SK-N-SH treated with all-trans-retinoic acid at 6 μM for 48 hours (cell line): ENCODE measurements around the gene WDR44.

ENCODE experiments used
- ATAC-seq: fragments of 200-7000 bp; cut with Tn5 transposase; 3 replicates; pipeline ENCODE4 v1.9.1; 2020; ENCODE audit warnings: mild to moderate bottlenecking, moderate library complexity
- ARNTL ChIP-seq: fragments of 450-650 bp; formaldehyde crosslinking; IDR thresholded peaks from 2 replicates; pipeline ENCODE4 v1.5.0; 2020; ENCODE audit warnings: low read depth, mild to moderate bottlenecking, moderate library complexity, borderline replicate concordance
- CREB5 ChIP-seq: fragments of 250-450 bp; sonication (Bioruptor Pico); IDR thresholded peaks from 2 replicates; pipeline ENCODE4 v1.5.1; 2020; ENCODE audit warnings: low read depth, mild to moderate bottlenecking, moderate library complexity
- CSDC2 ChIP-seq: fragments of 250-450 bp; sonication (Bioruptor Pico); IDR thresholded peaks from 2 replicates; pipeline ENCODE4 v1.5.0; 2020; ENCODE audit warnings: mild to moderate bottlenecking, moderate library complexity
- GLIS3 ChIP-seq: fragments of 250-450 bp; sonication (Bioruptor Pico); IDR thresholded peaks from 2 replicates; pipeline ENCODE4 v1.5.0; 2020; ENCODE audit warnings: mild to moderate bottlenecking, moderate library complexity
- OSR1 ChIP-seq: fragments of 250-450 bp; sonication (Bioruptor Pico); IDR thresholded peaks from 2 replicates; pipeline ENCODE4 v1.8.0; 2022; ENCODE audit warnings: moderate library complexity, mild to moderate bottlenecking, inconsistent platforms
- POU6F1 ChIP-seq: fragments of 250-450 bp; sonication (Bioruptor Pico); IDR thresholded peaks from 2 replicates; pipeline ENCODE4 v1.8.0; 2021; ENCODE audit warnings: low read depth, mild to moderate bottlenecking, moderate library complexity, borderline replicate concordance
- PPARA ChIP-seq: fragments of 250-450 bp; sonication (Bioruptor Pico); IDR thresholded peaks from 2 replicates; pipeline ENCODE4 v1.5.0; 2020; ENCODE audit warnings: mild to moderate bottlenecking, borderline replicate concordance
- RARB ChIP-seq: fragments of 250-450 bp; sonication (Bioruptor Pico); IDR thresholded peaks from 2 replicates; pipeline ENCODE4 v1.8.0; 2021; ENCODE audit warnings: mild to moderate bottlenecking, moderate library complexity
- SNAI2 ChIP-seq: fragments of 250-450 bp; sonication (Bioruptor Pico); IDR thresholded peaks from 2 replicates; pipeline ENCODE4 v1.5.0; 2020; ENCODE audit warnings: mild to moderate bottlenecking, moderate library complexity
- TOX ChIP-seq: fragments of 250-450 bp; sonication (Bioruptor Pico); IDR thresholded peaks from 2 replicates; pipeline ENCODE4 v1.8.0; 2021; ENCODE audit warnings: mild to moderate bottlenecking, moderate library complexity, borderline replicate concordance
- TSHZ2 ChIP-seq: fragments of 250-450 bp; sonication (Bioruptor Pico); IDR thresholded peaks from 2 replicates; pipeline ENCODE4 v1.5.0; 2020; ENCODE audit warnings: mild to moderate bottlenecking, moderate library complexity
- ZC3H10 ChIP-seq: fragments of 250-450 bp; sonication (Bioruptor Pico); IDR thresholded peaks from 2 replicates; pipeline ENCODE4 v1.5.1; 2021; ENCODE audit warnings: mild to moderate bottlenecking, moderate library complexity
- ZFP3 ChIP-seq: fragments of 250-450 bp; sonication (Bioruptor Pico); IDR thresholded peaks from 2 replicates; pipeline ENCODE4 v1.5.0; 2020; ENCODE audit warnings: mild to moderate bottlenecking, moderate library complexity
- ZFP30 ChIP-seq: fragments of 450-650 bp; formaldehyde crosslinking; IDR thresholded peaks from 2 replicates; pipeline ENCODE4 v1.5.0; 2022; ENCODE audit warnings: mild to moderate bottlenecking, moderate library complexity
- ZNF70 ChIP-seq: fragments of 450-650 bp; formaldehyde crosslinking; IDR thresholded peaks from 2 replicates; pipeline ENCODE4 v1.5.0; 2020; ENCODE audit warnings: mild to moderate bottlenecking, moderate library complexity
- ZNF8 ChIP-seq: fragments of 450-650 bp; formaldehyde crosslinking; IDR thresholded peaks from 2 replicates; pipeline ENCODE4 v1.5.0; 2020; ENCODE audit warnings: mild to moderate bottlenecking, moderate library complexity
- TF ChIP-seq, protein P1 (sequence below): fragments of 250-450 bp; sonication (Bioruptor Pico); IDR thresholded peaks from 2 replicates; pipeline ENCODE4 v1.5.1; 2021; ENCODE audit warnings: mild to moderate bottlenecking, moderate library complexity

The WDR44 gene

GRCh38 chrX:118345045-118345463 is 852 bp upstream of the WDR44 start:
- ATAC-seq = peak; percentile 14
- TF ChIP-seq GLIS3 (CRISPR knock-in tag) = no peak

DNA sequence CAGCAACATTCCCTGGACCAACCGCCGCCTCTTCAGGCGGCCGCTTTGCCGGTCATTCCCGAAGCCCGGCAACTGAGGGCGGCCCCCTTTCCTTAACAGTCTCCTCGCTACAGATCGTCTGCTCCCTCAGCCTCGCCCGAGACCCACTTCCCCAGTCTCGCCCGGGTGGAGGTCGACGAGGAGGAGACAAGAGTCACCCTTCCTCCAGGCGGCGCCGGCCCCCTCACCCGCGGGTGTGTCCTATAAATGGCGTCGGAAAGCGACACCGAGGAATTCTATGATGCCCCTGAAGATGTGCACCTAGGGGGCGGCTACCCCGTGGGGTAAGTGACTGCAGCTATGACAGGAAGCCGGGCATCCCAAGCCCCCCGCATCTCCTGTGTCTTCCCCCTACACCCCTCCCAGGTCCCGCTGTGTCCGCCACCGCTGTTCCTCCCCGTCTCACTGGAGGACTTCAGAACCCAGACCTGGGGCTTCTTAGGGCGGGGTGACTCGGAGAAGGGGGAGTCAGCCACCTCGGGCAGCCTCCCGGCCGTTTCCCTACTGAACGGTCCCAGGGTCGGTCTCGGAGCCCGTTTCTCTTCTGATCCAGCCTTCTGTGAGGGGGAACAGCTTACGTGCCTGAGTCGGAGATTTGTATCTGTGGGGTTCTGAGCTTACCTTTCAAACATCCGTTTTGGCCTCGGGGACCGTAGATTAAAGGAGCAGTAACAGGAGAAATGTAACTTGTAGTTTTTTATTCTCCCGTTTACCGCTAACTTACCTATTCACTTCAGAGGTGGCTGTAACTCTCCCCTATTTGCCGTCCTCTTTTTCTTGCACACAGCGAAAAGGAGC is 570 bp downstream of the WDR44 start:
- TF ChIP-seq ARNTL (CRISPR knock-in tag) = no peak
- TF ChIP-seq PPARA (CRISPR knock-in tag) = no peak
- no peak for TF ChIP-seq GLIS3 (CRISPR knock-in tag)
- TF ChIP-seq POU6F1 (CRISPR knock-in tag) = no peak
- no peak for TF ChIP-seq SNAI2 (CRISPR knock-in tag)
- ATAC-seq = peak; percentile 42

GRCh38 chrX:118347131-118347530 is 1.2 kb downstream of the WDR44 start:
- peak; percentile 29 for ATAC-seq
- no peak for TF ChIP-seq TSHZ2
- no peak for TF ChIP-seq CSDC2 (CRISPR knock-in tag)
- no peak for TF ChIP-seq CREB5 (CRISPR knock-in tag)
- TF ChIP-seq ZFP30 (CRISPR knock-in tag) = no peak
- TF ChIP-seq ZFP3 (CRISPR knock-in tag) = no peak
- no peak for TF ChIP-seq TOX (CRISPR knock-in tag)
- TF ChIP-seq, protein P1, sequence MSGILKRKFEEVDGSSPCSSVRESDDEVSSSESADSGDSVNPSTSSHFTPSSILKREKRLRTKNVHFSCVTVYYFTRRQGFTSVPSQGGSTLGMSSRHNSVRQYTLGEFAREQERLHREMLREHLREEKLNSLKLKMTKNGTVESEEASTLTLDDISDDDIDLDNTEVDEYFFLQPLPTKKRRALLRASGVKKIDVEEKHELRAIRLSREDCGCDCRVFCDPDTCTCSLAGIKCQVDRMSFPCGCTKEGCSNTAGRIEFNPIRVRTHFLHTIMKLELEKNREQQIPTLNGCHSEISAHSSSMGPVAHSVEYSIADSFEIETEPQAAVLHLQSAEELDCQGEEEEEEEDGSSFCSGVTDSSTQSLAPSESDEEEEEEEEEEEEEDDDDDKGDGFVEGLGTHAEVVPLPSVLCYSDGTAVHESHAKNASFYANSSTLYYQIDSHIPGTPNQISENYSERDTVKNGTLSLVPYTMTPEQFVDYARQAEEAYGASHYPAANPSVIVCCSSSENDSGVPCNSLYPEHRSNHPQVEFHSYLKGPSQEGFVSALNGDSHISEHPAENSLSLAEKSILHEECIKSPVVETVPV (CRISPR knock-in tag) = no peak
- no peak for TF ChIP-seq ZC3H10 (CRISPR knock-in tag)
- TF ChIP-seq PPARA (CRISPR knock-in tag) = no peak
- no peak for TF ChIP-seq SNAI2 (CRISPR knock-in tag)

- no peak for ATAC-seq
- TF ChIP-seq CREB5 (CRISPR knock-in tag) (no peak), RARB (CRISPR knock-in tag) (no peak), GLIS3 (CRISPR knock-in tag) (no peak), ZNF8 (CRISPR knock-in tag) (no peak), OSR1 (CRISPR knock-in tag) (no peak), ZFP30 (CRISPR knock-in tag) (no peak), ZNF70 (CRISPR knock-in tag) (no peak), PPARA (CRISPR knock-in tag) (no peak), ARNTL (CRISPR knock-in tag) (no peak)
These were observed 1.8 kb downstream of the WDR44 start for GRCh38 chrX:118347736-118348135.
